IPS-18a (cell line): ENCODE data around the gene ADAMTS12.

Source experiments
- H3K27ac ChIP-seq: one replicate; pipeline ENCODE4 v1.5.1; 2013; ENCODE audit warnings: low read length
- H3K27me3 ChIP-seq: one replicate; pipeline ENCODE4 v1.6.1; 2013; ENCODE audit warnings: mild to moderate bottlenecking, low read length; ENCODE audit not compliant: control insufficient read depth, insufficient read depth
- H3K36me3 ChIP-seq: one replicate; pipeline ENCODE4 v1.6.1; 2013; ENCODE audit warnings: low read depth, low read length; ENCODE audit not compliant: control insufficient read depth
- H3K4me1 ChIP-seq: one replicate; pipeline ENCODE4 v1.6.1; 2013; ENCODE audit warnings: low read depth, low read length; ENCODE audit not compliant: control insufficient read depth
- H3K4me3 ChIP-seq: one replicate; pipeline ENCODE4 v1.5.1; 2013; ENCODE audit warnings: low read length
- H3K9ac ChIP-seq: one replicate; pipeline ENCODE4 v1.6.1; 2013; ENCODE audit warnings: mild to moderate bottlenecking, low read length, moderate library complexity
- H3K9me3 ChIP-seq: one replicate; pipeline ENCODE4 v1.6.1; 2013; ENCODE audit warnings: low read depth, low read length; ENCODE audit not compliant: control insufficient read depth

ADAMTS12 gene

DNA sequence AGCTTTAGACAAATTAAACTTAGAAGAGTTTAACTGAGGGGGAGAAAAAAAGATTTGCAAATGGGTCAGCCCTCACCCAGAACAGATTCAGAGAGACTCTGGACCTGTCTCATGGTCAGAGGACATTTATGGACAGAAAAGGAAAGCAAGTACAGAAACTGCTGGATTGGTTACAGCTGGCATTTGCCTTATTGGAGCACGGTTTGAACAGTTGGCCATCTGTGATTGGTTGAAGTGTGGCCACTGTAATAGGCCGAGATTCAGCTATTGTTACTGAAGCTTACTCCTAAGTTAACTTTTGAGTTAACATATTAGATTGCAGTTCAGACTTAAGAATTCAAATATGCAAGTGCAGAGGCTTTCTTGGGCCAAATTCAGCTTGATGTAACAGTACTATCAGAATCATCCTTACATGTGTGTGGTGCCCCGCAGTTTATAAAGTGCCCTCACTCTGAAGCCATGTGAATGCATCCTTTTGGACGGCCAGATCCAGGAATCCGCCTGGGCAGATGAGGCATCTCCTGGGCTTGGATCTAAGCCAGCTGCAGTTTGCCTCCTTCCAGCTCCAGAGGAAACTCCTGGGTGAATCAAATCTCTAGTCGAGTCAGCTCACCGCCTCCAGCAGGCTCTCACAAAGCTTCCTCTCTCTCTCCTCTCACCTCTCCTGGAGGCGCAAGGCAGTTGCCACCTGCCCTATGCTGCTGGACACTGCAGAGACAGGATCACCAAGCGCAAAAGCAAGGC lies 165.2 kb downstream of the ADAMTS12 start:
- no peaks in the 10 kb centered on the region for H3K4me1 ChIP-seq
- H3K9ac ChIP-seq = no peak overlapping the region
- no peak overlapping the region for H3K4me3 ChIP-seq
- no peak overlapping the region for H3K27ac ChIP-seq
- no peaks in the 10 kb centered on the region for H3K36me3 ChIP-seq
- H3K27me3 ChIP-seq = no peaks in the 10 kb centered on the region
- no peaks in the 10 kb centered on the region for H3K9me3 ChIP-seq

DNA sequence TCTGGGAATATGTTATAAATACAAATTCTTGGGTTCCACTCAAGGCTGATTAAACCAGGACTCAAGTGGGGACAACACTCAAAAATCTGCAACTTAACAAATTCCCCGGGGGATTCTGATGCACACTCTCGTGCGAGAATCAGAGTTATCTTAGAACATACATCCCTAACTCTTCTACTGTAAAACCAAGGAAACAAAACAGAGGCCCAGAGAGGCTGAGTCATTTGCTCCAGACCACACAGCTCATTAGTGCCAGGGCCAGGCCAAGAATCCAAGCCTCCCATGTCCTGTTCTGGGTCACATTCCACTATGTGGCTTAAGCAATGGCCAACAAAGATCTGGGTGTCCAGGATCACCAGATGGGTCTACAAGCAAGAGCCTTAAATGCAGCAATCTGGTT lies 166.0 kb downstream of the ADAMTS12 start:
- Histone ChIP-seq H3K27ac (no peak overlapping the region), H3K9me3 (no peaks in the 10 kb centered on the region), H3K4me3 (no peak overlapping the region), H3K4me1 (no peaks in the 10 kb centered on the region), H3K36me3 (no peaks in the 10 kb centered on the region), H3K27me3 (no peaks in the 10 kb centered on the region), H3K9ac (no peak overlapping the region)

DNA sequence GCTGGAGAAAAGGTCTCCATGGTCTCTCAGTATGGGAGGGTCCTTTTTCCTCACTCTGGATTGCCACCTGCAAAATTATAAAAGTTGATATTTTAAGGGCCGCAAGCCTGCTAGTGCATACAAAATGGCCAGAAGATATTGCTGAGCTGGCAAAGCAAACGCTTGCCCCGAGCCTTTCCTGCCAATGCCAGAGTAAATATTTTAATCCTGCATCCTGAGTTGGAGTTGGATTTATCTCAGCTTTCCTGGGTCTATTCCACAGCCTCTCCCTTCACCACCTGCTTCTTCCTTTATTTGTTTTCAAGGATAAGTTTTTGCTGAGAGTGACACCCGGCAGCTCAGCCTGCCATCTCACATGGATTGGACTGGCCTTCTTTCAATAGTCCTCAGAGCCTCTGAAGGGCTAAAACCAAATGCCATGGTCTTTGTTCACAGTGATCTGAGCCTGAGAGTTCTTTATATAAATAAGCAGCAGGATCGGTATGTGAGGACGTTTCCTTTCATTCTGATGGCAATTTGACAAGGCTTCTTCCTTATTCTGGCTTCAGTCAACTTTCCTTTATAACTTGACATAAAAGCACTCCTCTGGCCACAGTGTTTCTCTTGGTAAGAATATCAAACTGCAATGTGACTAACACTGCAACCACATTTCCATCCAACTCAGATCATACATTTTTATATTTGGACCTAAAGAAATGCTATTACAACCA lies 170.1 kb downstream of the ADAMTS12 start:
- Histone ChIP-seq H3K9me3 (no peaks in the 10 kb centered on the region), H3K9ac (no peak overlapping the region), H3K27ac (no peak overlapping the region), H3K36me3 (no peaks in the 10 kb centered on the region), H3K27me3 (no peaks in the 10 kb centered on the region), H3K4me3 (no peak overlapping the region), H3K4me1 (no peaks in the 10 kb centered on the region)

DNA sequence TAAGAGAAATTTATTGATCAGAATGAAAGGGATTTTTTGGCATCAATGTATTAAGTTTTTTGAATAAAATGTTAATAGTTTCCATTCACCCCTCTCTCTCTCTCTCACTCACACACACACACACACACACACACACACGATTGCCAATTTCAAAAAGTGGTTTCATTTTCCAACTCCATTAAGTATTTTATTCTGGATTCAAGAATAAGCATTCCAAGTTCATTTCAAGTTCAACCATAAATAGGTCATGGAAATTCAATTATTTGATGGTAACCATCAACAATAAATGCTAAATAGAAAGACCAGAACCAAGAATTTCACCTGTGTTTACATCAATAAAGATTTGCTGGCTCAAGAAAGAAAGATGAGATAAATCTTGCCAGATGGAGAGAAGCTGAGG lies 171.6 kb downstream of the ADAMTS12 start:
- no peak overlapping the region for H3K4me3 ChIP-seq
- no peak overlapping the region for H3K9ac ChIP-seq
- H3K27ac ChIP-seq = no peak overlapping the region
- H3K36me3 ChIP-seq = no peaks in the 10 kb centered on the region
- H3K27me3 ChIP-seq = no peaks in the 10 kb centered on the region
- H3K9me3 ChIP-seq = no peaks in the 10 kb centered on the region
- no peaks in the 10 kb centered on the region for H3K4me1 ChIP-seq

DNA sequence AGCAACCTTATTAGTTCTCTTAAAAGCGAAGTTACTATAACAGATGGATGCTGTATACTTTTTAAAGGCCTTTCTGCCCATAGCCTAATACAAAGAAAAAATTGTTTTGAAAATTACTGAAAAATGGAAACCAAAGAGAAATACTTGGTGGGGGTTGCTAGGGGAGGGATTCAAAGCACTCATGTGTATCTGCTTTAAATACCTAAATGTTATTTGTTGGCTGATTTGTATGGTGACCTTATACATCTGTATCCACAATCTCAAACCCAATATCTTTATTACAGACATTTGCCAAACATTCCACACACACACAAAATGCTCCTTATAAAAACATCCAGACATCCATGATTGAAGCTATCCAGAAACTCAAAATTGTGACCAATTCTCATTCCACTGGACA lies 172.0 kb downstream of the ADAMTS12 start:
- no peaks in the 10 kb centered on the region for H3K9me3 ChIP-seq
- H3K4me3 ChIP-seq = no peak overlapping the region
- H3K36me3 ChIP-seq = no peaks in the 10 kb centered on the region
- H3K27me3 ChIP-seq = no peaks in the 10 kb centered on the region
- no peak overlapping the region for H3K27ac ChIP-seq
- no peaks in the 10 kb centered on the region for H3K4me1 ChIP-seq
- no peak overlapping the region for H3K9ac ChIP-seq

DNA sequence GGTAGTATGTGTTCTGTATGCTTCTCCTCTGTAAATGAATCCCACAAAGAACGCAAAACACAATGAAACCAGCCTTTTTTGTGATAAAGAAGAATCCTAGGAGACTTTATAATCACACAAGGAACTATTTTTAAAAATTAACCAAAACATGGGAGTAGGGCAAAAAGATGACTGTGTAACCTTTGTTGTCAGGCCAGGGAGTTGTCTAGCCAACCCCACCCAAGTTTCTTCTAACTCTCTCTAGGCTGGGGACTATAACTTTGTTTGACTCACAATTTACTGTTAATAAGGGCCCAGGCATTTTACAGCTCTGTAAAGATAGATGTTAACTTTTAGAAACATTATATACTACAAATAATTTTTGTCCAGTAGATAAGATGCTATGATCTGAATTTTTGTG lies 176.1 kb downstream of the ADAMTS12 start:
- Histone ChIP-seq H3K27ac (no peak overlapping the region), H3K4me3 (no peak overlapping the region), H3K9ac (no peak overlapping the region), H3K27me3 (no peaks in the 10 kb centered on the region), H3K4me1 (no peaks in the 10 kb centered on the region), H3K9me3 (no peaks in the 10 kb centered on the region), H3K36me3 (no peaks in the 10 kb centered on the region)

DNA sequence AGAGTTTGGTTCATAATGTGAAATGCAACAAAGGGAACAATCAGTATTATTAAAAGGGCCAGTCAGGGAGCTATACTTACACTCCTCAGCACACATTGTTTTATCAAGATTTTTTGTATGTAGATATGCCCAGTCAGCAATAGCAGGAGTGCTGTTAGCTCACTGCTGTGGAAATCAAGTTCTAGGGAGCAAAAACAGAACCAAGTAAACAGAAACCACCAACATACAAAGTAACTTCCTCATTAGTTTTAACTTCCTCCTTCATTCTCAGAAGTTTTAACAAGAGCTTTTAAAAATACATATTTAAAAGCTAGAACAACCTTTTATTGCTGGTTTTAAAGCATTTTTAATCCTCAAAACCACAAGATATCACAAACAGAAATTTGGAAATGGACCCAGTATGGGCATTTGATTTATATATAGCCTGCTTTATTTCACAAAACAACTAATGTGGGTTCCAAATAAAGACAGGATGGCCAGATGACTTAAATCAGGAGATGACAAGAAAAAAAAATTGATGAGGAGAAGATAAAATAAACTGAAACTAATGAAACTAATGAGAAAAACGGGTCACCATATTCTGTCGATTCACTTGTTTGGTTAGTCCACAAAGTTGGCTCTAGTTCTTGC lies 178.5 kb downstream of the ADAMTS12 start:
- Histone ChIP-seq H3K4me1 (no peaks in the 10 kb centered on the region), H3K9ac (no peak overlapping the region), H3K4me3 (no peak overlapping the region), H3K9me3 (no peaks in the 10 kb centered on the region), H3K36me3 (no peaks in the 10 kb centered on the region), H3K27ac (no peak overlapping the region), H3K27me3 (no peaks in the 10 kb centered on the region)

DNA sequence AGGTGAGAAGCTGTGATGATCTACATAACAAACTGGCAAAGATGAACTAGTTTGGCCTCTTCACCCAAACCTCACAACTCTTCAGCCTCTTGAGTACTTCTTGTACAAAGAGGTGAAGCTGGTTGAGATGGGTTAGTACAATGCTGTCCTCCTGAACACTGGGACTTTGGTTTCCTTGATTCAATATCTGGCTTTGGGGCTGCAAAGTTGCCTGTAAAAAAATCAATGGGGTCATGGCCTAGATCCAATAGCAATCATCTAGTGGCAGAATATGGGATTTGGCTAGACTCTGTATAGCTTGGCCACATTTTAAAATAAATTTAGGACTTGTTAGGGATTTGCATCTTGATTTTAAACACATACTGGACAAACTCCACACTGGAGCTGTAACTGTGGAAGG lies 179.1 kb downstream of the ADAMTS12 start:
- no peak overlapping the region for H3K9ac ChIP-seq
- no peaks in the 10 kb centered on the region for H3K4me1 ChIP-seq
- H3K4me3 ChIP-seq = no peak overlapping the region
- H3K27ac ChIP-seq = no peak overlapping the region
- no peaks in the 10 kb centered on the region for H3K9me3 ChIP-seq
- no peaks in the 10 kb centered on the region for H3K36me3 ChIP-seq
- no peaks in the 10 kb centered on the region for H3K27me3 ChIP-seq

DNA sequence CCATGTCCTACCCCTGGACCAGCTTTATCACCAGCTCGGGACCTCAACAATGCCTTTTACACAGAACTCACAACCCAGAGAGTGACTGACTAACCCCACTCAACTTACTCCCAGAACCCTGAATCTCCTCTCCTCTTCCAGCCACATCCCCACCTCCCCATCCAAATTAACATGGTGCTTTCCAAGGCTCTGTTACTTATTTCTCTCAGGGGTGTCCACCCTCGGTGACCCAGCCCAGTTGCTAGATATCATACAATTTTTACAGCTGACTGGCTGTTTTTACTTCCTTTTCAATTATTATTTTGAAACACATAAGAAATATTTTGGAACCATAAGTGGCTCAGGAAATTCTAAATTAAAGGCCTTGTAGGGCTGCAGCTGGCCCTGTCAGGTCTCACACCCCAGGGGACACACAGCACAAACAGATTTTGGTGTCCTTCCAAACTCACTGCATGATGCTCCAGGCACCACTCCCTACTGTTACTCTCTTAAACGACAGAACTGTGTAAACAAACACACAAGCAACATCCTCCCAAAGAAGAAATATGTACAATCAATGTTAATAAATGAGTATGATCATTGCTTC lies 180.6 kb downstream of the ADAMTS12 start:
- Histone ChIP-seq H3K4me1 (no peaks in the 10 kb centered on the region), H3K9ac (no peak overlapping the region), H3K4me3 (no peak overlapping the region), H3K27me3 (no peaks in the 10 kb centered on the region), H3K9me3 (no peaks in the 10 kb centered on the region), H3K36me3 (no peaks in the 10 kb centered on the region), H3K27ac (no peak overlapping the region)

DNA sequence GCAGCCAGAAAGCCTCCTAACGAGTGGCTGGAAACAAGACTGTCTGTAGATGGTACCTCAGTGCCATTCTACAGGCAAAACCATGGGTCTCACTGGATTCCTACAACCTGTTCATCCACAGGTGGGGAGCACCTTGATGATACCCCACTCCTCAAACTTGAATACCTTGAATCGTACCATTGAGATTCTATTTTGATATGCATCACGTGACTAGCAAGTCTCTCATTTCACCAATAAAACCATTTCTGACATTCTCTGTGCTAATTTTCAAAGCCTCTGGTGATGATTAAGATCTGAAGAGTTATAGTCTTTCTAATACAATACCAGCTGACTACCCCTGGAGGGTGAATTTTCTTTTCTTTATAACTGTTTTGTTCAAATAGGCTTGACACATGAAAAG lies 188.9 kb downstream of the ADAMTS12 start:
- no peaks in the 10 kb centered on the region for H3K36me3 ChIP-seq
- H3K4me1 ChIP-seq = no peaks in the 10 kb centered on the region
- H3K4me3 ChIP-seq = no peak overlapping the region
- no peaks in the 10 kb centered on the region for H3K9me3 ChIP-seq
- no peak overlapping the region for H3K9ac ChIP-seq
- no peaks in the 10 kb centered on the region for H3K27me3 ChIP-seq
- H3K27ac ChIP-seq = no peak overlapping the region

DNA sequence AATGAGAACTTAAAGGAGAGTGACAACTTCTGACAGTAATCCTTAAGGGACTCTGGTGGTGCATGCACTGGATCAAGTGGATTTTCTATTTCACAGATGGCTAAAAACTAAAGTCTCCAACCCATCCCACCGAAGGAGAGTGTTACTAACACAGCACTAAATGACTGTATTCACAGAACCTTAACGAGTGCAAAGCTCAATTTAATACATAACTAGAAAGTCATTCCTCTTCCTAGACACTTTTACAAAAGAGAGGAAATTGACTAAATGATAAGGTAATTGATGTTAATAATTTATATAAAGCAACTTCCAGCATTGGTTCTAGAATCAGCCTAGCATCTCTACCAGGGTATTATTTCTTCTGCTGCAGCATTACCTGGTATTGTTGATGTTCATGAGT lies 189.8 kb downstream of the ADAMTS12 start:
- H3K4me1 ChIP-seq = peaks cover 3% of the 10 kb centered on the region
- H3K36me3 ChIP-seq = no peaks in the 10 kb centered on the region
- no peaks in the 10 kb centered on the region for H3K9me3 ChIP-seq
- no peak overlapping the region for H3K9ac ChIP-seq
- no peak overlapping the region for H3K27ac ChIP-seq
- no peaks in the 10 kb centered on the region for H3K27me3 ChIP-seq
- no peak overlapping the region for H3K4me3 ChIP-seq
